Mucosa of descending colon (tissue), 3 donors: ENCODE measurements around the gene ING2. TPM values are rescaled to one million over a fixed set of nuclear protein-coding genes. Genes with fewer than 3 reads are reported as not detected.

ENCODE experiments used
- ATAC-seq: fragments of 200-7000 bp; cut with Tn5 transposase; one replicate; pipeline ENCODE4 v1.9.1; 2020; ENCODE audit warnings: mild to moderate bottlenecking, moderate library complexity
- DNase-seq, 3 donors: peaks; one replicate each; pipeline ENCODE4 v3.0.0-alpha.2; 2020
- H3K36me3 ChIP-seq: fragments of 200-600 bp; one replicate; pipeline ENCODE4 v1.8.0; 2021; ENCODE audit warnings: low read depth, mild to moderate bottlenecking
- H3K4me1 ChIP-seq: fragments of 200-600 bp; one replicate; pipeline ENCODE4 v1.8.0; 2021; ENCODE audit warnings: low read depth, mild to moderate bottlenecking
- H3K4me3 ChIP-seq: fragments of 200-600 bp; one replicate; pipeline ENCODE4 v1.8.0; 2021; ENCODE audit warnings: mild to moderate bottlenecking
- H3K9me3 ChIP-seq: fragments of 200-600 bp; one replicate; pipeline ENCODE4 v1.8.0; 2021; ENCODE audit warnings: mild to moderate bottlenecking
- intact Hi-C, 2 donors: fragments of 100-400 bp; cut with DNase I in 1 of 2; cut with micrococcal nuclease in 1 of 2; formaldehyde crosslinking; loops; one replicate each; pipeline versions ENCODE4 v1.11.0 to v1.11.1; 2022; cut with DNase I, micrococcal nuclease
- total RNA-seq, 3 donors: library from RNA; stranded (reverse); fragmentation: NEBNext Ultra II Directional in 2 of 3; extraction: Animal tissue kit (Norgen Biotek cat#: 25700) in 2 of 3; gene quantifications; one replicate each; pipeline versions ENCODE4 v1.2.1 to v1.2.4, GENCODE V29; 2021 to 2023
- TF ChIP-seq, protein P1 (sequence below): fragments of 200-600 bp; IDR thresholded peaks from one replicate; pipeline ENCODE4 v1.8.0; 2022; ENCODE audit warnings: antibody characterized with exemption, mild to moderate bottlenecking
- donor health status: DM: no; HTN: no; CAD: no; lungs with moderate emphysema.
- donor health status: DM: no; HTN: no; CAD: no.
- donor health status: DM: no; HTN: yes; CAD: no.

ING2 gene
- total RNA-seq, 3 donors from 2014 or later, result 9.9 to 12.5 (median 11.9) TPM

DNA sequence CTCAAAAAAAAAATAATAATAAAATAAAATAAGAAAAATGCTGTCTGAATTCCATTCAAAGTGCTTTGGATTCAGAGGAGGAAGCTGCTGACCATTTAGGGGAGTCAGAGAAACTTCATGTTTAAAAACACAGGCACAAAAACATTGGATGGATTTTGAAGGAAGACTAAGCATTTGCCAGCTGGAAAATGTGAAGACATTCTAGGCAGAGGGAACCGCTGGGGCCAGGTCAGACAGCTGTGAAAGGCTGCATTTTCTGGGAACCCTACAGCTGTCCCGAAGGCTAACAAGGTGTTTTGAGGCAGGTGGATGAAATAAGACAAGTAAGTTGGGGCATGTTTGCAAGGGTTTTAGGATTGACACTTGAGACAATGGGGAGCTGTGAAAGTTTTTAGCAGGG, 38.6 kb downstream of the ING2 start:
- H3K36me3 ChIP-seq, result no peaks in the 10 kb centered on the region
- TF ChIP-seq, protein P1, sequence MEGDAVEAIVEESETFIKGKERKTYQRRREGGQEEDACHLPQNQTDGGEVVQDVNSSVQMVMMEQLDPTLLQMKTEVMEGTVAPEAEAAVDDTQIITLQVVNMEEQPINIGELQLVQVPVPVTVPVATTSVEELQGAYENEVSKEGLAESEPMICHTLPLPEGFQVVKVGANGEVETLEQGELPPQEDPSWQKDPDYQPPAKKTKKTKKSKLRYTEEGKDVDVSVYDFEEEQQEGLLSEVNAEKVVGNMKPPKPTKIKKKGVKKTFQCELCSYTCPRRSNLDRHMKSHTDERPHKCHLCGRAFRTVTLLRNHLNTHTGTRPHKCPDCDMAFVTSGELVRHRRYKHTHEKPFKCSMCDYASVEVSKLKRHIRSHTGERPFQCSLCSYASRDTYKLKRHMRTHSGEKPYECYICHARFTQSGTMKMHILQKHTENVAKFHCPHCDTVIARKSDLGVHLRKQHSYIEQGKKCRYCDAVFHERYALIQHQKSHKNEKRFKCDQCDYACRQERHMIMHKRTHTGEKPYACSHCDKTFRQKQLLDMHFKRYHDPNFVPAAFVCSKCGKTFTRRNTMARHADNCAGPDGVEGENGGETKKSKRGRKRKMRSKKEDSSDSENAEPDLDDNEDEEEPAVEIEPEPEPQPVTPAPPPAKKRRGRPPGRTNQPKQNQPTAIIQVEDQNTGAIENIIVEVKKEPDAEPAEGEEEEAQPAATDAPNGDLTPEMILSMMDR, result no peak
- intact Hi-C loops, result no loop called here
- no peak for DNase-seq
- no peaks in the 10 kb centered on the region for H3K4me1 ChIP-seq
- H3K9me3 ChIP-seq, result peaks cover 4% of the 10 kb centered on the region
- no peak overlapping the region for H3K4me3 ChIP-seq
- ATAC-seq, result no peak

DNA sequence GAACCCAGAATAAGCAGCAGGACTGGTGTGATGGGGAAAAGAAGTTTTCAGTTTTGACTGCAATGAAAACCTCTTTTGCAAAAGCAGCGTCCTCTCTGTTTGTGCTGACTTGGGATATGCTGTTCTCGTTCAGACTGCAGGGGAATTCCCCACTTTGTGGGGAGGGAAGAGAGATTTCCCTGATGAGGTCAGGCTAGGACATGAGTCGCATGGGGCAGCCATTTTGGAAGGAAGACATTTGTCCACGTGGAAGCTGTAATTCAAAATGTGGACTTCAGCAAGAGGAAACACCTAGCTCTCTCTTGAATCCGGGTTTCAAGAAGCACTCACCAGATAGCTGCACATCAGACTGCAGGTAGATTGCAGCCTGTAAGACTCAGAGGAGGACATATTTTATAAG, 39.3 kb downstream of the ING2 start:
- DNase-seq (no peak), ATAC-seq (no peak)
- Histone ChIP-seq H3K4me3 (no peak overlapping the region), H3K9me3 (peaks cover 4% of the 10 kb centered on the region), H3K4me1 (no peaks in the 10 kb centered on the region), H3K36me3 (no peaks in the 10 kb centered on the region)
- TF ChIP-seq, protein P1, result no peak
- intact Hi-C loops, result no loop called here

DNA sequence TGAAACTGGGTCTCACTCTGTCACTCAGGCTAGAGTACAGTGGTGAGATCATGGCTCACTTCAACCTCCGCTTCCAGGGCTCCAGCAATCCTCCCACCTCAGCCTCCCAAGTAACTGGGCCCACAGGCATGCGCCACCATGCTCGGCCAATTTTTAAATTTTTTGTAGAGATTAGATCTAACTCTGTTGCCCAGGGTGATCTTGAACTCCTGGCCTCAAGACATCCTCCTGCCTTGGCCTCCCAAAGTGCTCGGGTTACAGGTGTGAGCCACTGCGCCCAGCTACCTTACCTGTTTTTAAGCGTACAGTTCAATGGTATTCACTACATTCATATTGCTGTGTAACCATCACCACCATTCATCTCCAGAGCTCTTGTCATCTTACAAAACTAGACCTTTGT, 41.5 kb downstream of the ING2 start:
- intact Hi-C loops, result no loop called here
- Histone ChIP-seq H3K4me1 (no peaks in the 10 kb centered on the region), H3K36me3 (no peaks in the 10 kb centered on the region), H3K4me3 (no peak overlapping the region), H3K9me3 (peaks cover 4% of the 10 kb centered on the region)
- no peak for ATAC-seq
- DNase-seq, result no peak
- TF ChIP-seq, protein P1, result no peak

DNA sequence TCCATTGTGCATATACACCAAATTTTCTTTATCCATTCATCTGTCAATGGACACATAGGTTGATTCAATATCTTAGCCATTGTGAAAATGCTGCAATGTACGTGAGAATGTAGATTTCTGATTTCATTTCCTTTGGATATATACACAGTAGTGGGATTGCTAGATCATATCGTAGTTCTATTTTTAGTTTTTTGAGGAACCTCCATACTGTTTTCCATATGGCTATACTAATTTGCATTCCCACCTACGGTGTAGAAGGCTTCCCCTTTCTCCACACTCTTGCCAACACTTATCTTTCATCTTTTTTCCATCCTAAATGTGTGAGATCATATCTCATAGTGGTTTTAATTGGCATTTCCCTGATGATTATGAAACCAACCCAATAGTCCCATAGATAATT, 43.4 kb downstream of the ING2 start:
- TF ChIP-seq, protein P1, result no peak

DNA sequence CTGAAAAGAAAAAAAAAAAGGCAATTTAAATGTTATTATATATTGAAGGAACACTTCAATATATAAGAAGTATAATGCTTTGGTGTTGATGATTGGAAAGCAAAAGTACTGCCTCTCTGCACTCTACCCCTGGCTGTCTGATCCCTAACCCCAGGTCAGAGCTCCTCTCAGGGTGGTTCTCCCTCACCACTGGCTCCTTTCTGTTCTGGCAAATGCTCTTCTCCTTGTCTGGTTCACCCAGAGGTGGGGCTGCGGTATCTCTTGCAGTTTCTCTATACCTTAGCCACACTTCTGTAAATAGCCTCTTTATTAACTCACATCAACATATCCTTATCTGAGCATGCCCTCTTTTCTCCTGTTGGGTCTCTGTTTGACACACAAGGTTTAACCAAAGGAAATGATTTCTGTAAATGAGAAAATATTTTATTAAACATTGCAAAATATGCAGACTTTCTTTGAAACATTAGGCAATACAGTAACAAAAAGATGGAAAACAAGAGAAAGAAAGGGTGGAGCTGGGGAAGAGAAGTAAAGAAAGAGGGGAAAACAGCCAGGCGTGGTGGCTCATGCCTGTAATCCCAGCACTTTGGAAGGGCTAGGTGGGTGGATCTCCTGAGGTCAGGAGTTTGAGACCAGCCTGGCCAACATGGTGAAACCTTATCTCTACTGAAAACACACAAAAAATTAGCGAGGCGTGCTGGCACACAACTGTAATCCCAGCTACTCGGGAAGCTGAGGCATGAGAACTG, 45.7 kb downstream of the ING2 start:
- H3K4me1 ChIP-seq, result no peaks in the 10 kb centered on the region
- TF ChIP-seq, protein P1, result no peak
- H3K4me3 ChIP-seq, result no peak overlapping the region
- intact Hi-C loops, result no loop called here
- no peak for ATAC-seq
- no peaks in the 10 kb centered on the region for H3K36me3 ChIP-seq
- no peak for DNase-seq
- no peaks in the 10 kb centered on the region for H3K9me3 ChIP-seq

More for the DNA sequence above, 43.4 kb downstream of the ING2 start:
- DNase-seq (no peak), ATAC-seq (no peak)
- H3K4me1 ChIP-seq, result no peaks in the 10 kb centered on the region
- H3K9me3 ChIP-seq, result peaks cover 4% of the 10 kb centered on the region
- no peak overlapping the region for H3K4me3 ChIP-seq
- intact Hi-C loops, result no loop called here
- no peaks in the 10 kb centered on the region for H3K36me3 ChIP-seq
